Measurements from ENCODE around the gene ARAP3. TPM values are rescaled to one million over a fixed set of nuclear protein-coding genes. Genes with fewer than 3 reads are reported as not detected.

The ARAP3 gene
- polyA plus RNA-seq, 1 donor from 2014 or later = 1.4 TPM

- Histone ChIP-seq H3K9me2 (ENCODE audit: insufficient read depth, low read length) (no peaks in the 10 kb centered on the region), H3K9ac (ENCODE audit: low read length) (no peak overlapping the region), H2AFZ (ENCODE audit: low read depth, low read length) (no peak overlapping the region), H3K4me2 (ENCODE audit: low read length) (no peak overlapping the region), H4K20me1 (ENCODE audit: insufficient read depth) (no peaks in the 10 kb centered on the region), H3F3A (ENCODE audit: insufficient read depth, low read length, poor library complexity, severe bottlenecking) (no peaks in the 10 kb centered on the region), H3K79me2 (replicated peaks; ENCODE audit: insufficient read depth, low read length) (no peaks in the 10 kb centered on the region), H3K4me3 (ENCODE audit: low read length) (no peak overlapping the region), H3K36me3 (ENCODE audit: insufficient read depth, low read length) (no peaks in the 10 kb centered on the region), H3K27me3 (ENCODE audit: insufficient read depth, low read depth, low read length) (no peaks in the 10 kb centered on the region), H3K27ac (ENCODE audit: low read length) (no peak overlapping the region), H3K9me3 (ENCODE audit: low read length) (no peaks in the 10 kb centered on the region)
- no peak for TF ChIP-seq EZH2 (IDR thresholded peaks at IDR 0.05; ENCODE audit: borderline replicate concordance, insufficient read depth, low read length, poor library complexity, severe bottlenecking)
- no peak for TF ChIP-seq MXI1 (conservative IDR thresholded peaks at IDR 0.05; ENCODE audit: poor library complexity, severe bottlenecking)
- TF ChIP-seq REST (IDR thresholded peaks at IDR 0.05; ENCODE audit: borderline replicate concordance) = no peak
- TF ChIP-seq CTCF (IDR thresholded peaks at IDR 0.05; ENCODE audit: poor library complexity, severe bottlenecking) = no peak
- no peak for TF ChIP-seq EP300 (conservative IDR thresholded peaks at IDR 0.05; ENCODE audit: poor library complexity, severe bottlenecking)
- no peak for TF ChIP-seq SMC3 (conservative IDR thresholded peaks at IDR 0.05; ENCODE audit: poor library complexity)
- TF ChIP-seq POLR2AphosphoS5 (IDR thresholded peaks at IDR 0.05) = no peak
- TF ChIP-seq TAF1 (IDR thresholded peaks at IDR 0.05; ENCODE audit: low read depth) = no peak
Observed at GRCh38 chr5:141646026-141646425, 36.0 kb downstream of the ARAP3 start.

- no peaks in the 10 kb centered on the region for H3K9me2 ChIP-seq (ENCODE audit: insufficient read depth, low read length)
- H3K9me3 ChIP-seq (ENCODE audit: low read length) = no peaks in the 10 kb centered on the region
- H3K4me3 ChIP-seq (ENCODE audit: low read length) = no peak overlapping the region
- no peak overlapping the region for H3K27ac ChIP-seq (ENCODE audit: low read length)
- no peaks in the 10 kb centered on the region for H4K20me1 ChIP-seq (ENCODE audit: insufficient read depth)
- no peak overlapping the region for H3K9ac ChIP-seq (ENCODE audit: low read length)
- H3K36me3 ChIP-seq (ENCODE audit: insufficient read depth, low read length) = no peaks in the 10 kb centered on the region
- TF ChIP-seq SMC3 (conservative IDR thresholded peaks at IDR 0.05; ENCODE audit: poor library complexity) (no peak), TAF1 (IDR thresholded peaks at IDR 0.05; ENCODE audit: low read depth) (no peak), EZH2 (IDR thresholded peaks at IDR 0.05; ENCODE audit: borderline replicate concordance, insufficient read depth, low read length, poor library complexity, severe bottlenecking) (no peak), CTCF (IDR thresholded peaks at IDR 0.05; ENCODE audit: poor library complexity, severe bottlenecking) (no peak), MXI1 (conservative IDR thresholded peaks at IDR 0.05; ENCODE audit: poor library complexity, severe bottlenecking) (no peak), EP300 (conservative IDR thresholded peaks at IDR 0.05; ENCODE audit: poor library complexity, severe bottlenecking) (no peak), POLR2AphosphoS5 (IDR thresholded peaks at IDR 0.05) (no peak), RAD21 (conservative IDR thresholded peaks at IDR 0.05) (no peak), REST (IDR thresholded peaks at IDR 0.05; ENCODE audit: borderline replicate concordance) (no peak)
- H2AFZ ChIP-seq (ENCODE audit: low read depth, low read length) = no peak overlapping the region
- no peak overlapping the region for H3K4me2 ChIP-seq (ENCODE audit: low read length)
- H3F3A ChIP-seq (ENCODE audit: insufficient read depth, low read length, poor library complexity, severe bottlenecking) = no peaks in the 10 kb centered on the region
- H3K79me2 ChIP-seq (replicated peaks; ENCODE audit: insufficient read depth, low read length) = no peaks in the 10 kb centered on the region
- no peaks in the 10 kb centered on the region for H3K27me3 ChIP-seq (ENCODE audit: insufficient read depth, low read depth, low read length)
Observed at GRCh38 chr5:141641634-141642267, 40.3 kb downstream of the ARAP3 start.
